Glomerular visceral epithelial cell (primary cell): Measurements from ENCODE around the gene OOSP4A.

Experiments used
- DNase-seq: peaks from one replicate; pipeline ENCODE4 v3.0.0-alpha.2; 2016; ENCODE audit errors: extremely low spot score

Gene OOSP4A

DNA sequence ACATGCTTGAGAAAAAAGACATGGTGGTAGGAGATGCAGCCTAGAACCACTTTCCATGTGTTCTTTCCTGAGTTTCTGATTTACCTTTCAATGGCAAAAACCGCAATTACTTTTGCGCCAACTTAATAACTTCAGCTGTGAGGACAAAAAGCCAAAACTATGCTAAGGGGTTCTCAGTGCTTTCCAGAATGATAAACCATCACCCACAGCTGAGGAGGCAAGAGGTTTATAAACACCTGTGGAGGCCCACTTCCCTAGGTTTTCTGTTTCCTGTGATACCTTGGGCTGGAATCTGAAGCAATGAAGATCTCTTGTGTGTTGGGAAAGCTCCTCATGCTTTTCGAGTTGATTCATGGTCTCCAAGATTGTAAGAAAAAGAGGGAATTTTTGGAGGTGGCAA, at the start of gene OOSP4A:
OOSP4A (plus strand) TSS at position 301 of the 400 bp plus-strand sequence; CDS start at position 301, 0 bp downstream.
- DNase-seq, result no peak

DNA sequence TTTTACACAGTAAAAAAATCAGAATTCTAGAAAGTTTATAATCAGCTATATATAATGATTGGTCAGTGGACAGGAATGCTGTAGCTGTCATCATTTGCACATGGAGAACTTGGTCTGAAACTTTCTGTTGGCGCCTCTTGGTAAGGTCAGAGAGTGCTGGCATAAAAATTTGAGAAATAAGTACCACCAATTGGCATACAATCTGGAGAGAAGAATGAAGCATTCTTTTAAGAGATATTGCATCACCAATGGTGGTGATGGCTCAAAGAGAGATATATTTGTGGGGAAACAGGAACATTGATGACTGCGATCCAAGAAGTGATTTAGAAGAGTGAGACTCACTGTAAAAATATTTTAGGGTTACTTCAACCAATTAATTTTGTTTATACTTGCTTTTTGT, 45.4 kb upstream of the OOSP4A start:
- DNase-seq, result no peak

DNA sequence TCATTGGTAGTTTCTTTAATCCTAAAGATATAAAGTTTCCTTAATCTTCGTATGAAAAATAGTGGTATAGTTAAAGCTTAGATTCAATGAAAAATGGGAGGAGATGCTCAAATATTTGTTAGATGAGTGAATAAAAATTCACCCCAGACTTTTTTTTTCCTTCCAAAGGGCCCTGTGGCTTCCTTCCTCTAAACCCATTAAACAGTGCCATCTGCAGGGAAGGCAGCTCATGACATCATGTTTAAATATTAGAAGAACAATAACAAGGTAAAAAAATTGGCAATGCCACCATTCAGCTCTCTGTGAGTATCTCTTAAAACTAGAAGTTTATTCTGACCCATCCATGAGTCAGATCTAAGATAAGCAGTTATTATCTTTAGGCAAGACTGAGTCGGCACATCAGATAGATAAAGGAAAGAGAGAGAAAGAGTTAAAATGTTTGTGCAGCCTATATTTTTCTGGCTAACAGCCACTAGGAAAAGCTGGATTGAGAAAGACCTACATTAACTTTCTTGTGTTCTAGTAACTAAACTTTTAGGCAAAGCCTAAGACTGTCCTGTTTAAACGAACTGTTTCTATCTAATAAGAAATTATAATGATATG, 44.7 kb upstream of the OOSP4A start:
- peak; percentile 47 for DNase-seq

DNA sequence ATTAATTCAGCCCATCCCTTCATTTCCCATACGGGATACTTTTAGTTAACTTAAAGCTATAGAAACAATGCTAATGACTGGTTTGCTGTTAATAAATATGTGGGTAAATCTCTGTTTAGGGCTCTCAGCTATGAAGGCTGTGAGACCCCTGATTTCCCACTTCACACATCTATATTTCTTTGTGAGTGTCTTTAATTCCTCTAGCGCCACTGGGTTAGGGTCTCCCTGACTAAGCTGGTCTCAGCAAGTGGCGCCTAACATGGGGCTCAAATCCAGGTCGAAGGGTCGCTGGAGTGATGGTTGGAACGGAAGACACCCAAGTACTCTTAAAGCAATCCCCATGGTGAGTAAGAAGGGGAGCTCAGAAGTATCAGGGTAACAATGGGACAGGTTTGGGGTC, 40.0 kb upstream of the OOSP4A start:
- no peak for DNase-seq

DNA sequence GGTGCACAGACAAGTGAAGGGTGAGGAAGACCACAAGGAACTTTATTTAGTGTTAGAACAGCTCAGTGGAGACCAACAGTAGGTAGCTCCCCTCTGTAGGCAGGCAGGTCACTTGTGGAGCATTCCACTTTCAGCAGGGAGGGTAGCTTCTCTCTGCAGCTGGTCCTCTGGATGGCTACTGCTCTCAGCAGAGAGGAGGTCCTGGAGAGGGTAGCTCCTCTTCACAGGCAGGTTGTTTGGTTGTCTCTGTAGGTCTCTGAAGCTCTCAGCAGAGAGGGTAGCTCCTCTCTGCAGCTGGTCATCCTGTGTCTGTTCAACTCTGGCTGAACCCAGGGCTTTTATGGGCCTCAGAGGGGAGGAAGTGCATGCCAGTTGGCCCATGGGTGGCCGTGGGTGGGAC, 32.1 kb upstream of the OOSP4A start:
- no peak for DNase-seq

DNA sequence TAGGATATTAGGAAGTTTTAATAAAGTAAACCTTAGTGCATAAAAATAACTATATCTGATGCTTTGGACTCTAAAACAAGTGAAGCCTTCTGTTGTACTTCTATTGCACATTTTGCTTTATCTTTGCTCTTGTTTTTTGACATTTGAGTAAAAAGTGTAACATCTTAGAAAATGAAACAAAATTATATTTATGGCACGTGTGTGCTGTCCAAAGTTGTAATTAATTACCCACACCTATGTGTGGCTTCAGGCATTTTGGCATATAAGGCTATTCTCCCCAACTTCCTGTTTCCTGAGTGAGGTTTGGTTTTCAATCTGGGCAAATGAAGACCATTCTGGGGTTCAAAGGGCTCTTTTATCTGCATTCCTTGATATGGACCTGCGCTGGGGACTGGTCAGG, 25.7 kb upstream of the OOSP4A start, which contains the start of gene OOSP1:
OOSP1 (plus strand) TSS at position 301 of the 400 bp plus-strand sequence; CDS start at position 324, 23 bp downstream.
- no peak for DNase-seq

DNA sequence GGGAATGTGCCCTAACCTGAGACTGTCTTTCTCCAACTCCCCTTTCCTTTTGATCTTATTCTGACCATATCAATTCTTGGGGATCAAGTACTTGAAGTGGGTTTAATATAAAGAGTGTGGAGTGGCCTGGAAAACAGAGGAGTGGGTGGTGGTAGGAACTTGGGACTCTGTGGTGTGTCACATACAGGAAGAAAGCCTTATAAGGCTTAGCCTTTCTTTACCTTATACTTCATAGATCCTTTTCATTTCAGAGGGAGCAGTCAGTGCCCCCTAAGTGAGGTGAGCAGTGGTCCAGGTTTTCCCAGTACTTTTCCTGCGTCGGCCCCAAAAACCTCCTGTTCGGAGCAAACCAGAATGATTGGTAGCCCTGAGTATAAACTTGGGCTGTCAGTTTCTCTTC, 25.1 kb upstream of the OOSP4A start:
- DNase-seq, result no peak

DNA sequence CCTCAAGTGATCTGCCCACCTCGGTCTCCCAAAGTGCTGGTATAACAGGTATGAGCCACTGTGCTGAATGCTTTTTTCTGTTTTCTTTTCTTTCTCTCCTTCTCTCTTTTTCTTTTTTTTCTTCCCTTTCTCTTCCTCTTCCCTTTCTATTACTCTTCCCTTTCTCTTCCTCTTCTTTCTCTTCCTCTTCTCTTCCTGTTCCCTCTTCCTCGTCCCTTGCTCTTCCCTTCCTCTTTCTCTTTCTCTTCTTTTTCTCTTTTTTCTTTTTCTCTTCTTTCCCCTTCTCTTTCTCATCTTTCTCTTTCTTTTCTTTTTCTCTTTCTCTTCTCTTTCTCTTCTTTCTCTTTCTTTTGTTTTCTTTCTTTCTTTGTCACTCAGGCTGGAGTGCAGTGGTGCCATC, 24.4 kb upstream of the OOSP4A start:
- no peak for DNase-seq

DNA sequence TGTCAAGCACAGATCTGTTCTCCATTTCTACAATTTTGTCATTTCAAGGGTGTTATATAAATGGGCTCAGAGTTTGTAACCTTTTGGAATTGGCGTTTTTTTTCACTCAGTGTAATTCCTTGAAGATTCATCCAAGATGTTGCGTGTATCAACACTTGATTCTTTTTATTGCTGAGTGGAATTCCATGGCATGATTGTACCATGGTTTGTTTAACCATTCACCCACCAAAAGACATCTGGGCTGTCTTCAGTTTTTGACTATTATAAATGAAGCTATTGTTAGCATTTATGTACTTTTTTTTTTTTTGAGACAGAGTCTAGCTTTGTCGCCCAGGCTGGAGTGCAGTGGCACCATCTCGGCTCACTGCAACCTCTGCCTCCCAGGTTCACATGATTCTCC, 22.7 kb upstream of the OOSP4A start:
- no peak for DNase-seq

DNA sequence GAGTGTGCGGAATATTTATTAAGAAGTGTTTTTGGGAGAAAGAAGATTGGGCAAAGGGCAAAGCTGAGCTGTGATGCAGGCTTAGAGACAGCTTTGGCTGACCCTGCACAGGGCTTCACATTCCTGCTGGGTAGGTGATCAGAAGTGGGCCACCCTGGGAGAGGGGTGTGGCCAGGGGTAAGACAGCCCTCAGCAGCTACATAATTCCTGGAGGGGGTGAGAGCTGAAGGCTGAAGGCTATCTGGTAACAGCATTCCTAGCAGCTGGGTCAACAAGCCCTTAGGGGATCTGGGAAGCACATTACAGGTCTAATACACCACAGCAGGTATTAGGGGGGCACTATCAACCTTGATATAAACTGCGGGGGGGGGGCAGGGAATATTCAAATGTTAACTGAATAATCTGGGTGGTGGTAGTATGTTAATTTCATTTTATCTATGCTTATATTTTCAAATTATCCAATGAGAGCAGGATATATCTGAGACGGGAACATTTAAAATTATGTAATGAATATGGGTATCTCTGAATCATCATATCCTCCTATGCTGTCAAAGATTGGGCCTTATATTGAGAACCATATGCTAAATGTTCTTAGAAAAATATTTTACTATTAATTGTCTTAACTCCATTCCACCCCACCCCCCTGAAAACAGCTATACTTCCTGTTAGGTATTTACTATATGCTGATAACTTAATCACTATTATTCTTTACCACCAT, 19.7 kb upstream of the OOSP4A start:
- DNase-seq, result no peak

DNA sequence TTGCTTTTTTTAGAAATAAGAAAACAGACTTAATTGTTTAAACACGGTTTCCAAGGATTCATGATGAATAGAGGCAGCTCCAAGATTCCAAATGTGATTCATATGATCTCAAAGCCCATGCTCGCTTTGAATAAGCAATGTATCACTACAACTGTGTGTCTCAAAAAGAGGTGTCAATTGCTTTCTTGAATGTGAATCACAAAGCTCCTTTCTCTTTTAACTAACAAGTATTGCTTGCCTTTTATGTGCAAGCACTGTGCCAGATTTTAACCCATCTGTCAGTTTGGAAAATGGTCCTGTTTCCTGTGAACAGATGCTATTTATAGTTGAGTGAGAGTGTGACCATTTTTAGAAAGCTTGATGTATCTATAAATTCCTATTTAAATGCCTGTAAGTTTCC, 19.1 kb upstream of the OOSP4A start:
- no peak for DNase-seq

DNA sequence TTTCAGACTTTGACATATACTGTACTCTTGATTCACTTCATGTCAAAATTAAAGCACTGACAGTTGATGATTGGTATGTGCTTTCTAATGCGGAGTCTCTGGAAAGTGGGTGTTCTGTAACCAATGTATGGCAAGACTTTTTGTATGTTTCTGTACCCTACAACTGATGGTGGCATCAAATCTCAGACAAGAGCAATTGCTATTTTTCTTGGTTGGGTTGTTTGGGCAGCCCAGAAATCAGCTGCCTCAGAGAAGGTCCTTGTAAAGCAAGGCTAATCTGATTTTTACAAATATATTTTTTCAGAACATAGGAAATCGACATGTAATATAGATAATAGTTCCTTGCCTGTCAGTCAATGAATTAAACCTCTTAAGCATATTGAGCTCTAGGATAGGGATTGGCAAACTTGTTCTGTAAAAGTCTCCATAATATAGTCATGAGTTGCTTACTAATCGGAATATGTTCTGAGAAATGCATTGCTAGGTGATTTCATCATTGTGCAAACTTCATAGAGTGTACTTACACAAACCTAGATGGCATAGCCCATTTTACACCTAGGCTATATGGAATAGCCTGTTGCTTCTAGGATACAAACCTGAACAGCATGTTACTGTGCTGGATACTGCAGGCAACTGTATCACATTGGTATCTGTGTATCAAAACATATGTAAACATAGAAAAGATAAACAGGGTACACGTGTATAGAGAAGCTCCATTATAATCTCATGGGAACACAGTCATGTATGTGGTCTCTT, 10.2 kb upstream of the OOSP4A start:
- DNase-seq, result no peak

DNA sequence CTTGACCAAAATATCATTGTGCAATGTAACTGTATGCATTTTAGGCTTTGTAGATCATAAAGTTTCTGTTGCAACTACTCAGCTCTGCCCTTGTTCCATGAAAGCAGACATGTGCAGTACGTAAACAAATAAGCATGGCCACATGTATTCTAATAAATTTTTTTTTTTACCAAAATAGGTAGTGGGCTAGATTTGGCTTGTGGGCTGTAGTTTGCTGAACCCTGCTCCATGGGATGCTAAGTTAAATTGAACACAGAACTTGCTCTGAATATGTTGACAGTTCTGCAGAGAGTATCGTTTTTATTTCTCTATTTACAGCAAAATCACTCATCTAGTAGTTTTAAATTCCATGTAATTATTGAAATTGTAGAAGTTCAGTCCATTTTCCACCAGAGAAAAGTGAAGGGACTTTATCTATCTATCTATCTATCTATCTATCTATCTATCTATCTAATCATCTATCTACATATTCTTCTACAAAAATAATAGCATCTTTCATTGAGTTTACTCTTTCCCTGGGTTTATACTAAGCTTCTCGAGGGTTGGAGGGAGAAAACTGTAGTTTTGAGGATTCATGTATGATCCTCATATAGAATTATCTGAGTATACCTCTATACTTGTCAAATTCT, 9.5 kb upstream of the OOSP4A start:
- DNase-seq, result no peak

DNA sequence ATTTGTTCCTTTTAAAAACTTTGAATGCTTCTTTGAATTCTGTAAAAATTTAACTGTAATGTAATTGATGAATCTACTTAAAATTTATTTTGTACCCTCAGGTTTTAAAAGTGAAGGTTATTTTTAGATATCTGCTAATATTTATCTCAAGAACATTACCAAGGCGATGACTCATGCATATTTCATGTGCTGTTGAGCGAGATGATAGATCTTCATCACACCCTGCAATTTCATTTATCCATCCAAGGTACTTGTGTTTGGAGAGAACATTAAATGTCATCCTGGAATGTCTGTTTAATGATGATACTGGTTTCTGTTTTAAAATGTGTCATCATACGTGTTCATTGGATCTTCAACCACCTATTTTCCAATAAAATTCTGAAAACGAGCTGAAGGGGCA, 6.7 kb upstream of the OOSP4A start:
- DNase-seq, result peak; percentile 58

DNA sequence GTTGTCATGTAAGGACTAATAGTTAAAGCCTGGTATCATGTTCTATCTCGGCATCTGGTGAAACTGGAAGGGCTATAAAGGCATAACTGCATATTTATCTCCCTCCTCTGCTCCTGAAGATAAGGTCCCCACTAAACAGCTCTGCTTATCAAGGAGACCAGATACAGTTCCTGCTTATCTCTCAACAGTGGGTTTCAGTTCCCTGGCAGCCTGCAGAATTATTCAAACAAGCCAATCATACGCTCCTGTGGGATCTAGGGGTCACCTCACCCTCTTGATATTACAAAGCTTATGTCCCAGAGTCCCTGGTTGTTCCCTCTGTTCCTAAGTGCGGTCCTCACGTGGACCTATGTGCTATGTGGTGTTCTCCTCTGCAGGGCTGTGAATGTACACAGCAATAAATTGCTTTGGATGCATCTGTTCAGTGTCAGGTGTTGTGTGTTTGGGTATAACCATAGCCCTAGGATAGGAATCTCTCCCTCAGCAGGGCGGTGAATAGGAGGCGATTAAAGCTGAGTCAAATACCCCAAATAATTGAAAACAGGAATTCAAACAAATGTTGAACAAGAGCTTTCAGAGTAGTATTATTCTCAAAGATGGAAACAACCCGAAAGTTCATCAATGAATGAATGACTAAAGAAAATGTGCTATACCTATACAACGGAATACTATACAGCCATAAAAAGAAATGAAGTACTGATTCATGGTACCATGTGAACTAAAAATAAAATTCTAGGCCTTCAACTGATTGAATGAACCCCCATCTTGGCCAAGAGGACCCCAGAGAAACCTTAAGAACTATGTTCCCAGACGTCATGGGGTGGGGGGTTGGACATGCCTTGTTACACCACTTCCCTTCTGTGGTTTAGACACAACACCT, 3.1 kb upstream of the OOSP4A start:
- no peak for DNase-seq

DNA sequence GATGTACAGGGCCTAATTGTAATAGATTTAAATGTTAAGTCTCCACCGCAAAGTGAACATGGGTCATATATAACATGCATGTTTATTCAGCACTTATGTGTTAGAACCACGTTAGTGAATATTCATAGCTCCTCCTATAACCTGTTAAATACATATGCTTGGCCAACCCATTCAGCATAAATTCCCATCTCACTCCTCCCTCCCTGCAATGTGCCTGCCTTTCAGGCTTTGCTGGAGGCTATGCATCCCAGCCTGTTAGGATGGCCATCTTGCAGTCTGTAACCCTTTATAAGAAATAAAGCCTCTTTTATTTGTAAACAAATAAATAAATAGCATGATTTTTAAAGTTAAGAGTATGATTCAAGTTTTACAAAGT, 1.7 kb upstream of the OOSP4A start:
- no peak for DNase-seq

DNA sequence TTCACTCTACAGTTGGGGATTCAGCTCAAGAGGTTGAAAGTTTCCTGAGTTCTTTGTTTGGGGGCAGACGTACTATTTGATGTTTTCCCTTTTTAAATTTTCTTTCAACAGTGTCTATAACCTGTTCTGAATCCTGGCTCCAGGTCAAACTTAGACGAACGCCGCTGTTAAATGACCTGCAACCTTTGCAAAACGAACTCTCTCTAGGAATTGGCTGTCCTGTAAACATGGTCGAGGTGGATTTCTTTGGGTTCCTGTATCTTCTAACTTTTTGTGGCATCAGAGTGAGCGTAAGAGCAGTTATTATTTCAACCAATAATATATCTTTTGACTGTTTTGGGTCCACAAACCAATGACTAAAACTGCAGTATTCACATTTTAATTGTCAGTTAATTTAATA, 1.6 kb downstream of the OOSP4A start:
- DNase-seq, result no peak

DNA sequence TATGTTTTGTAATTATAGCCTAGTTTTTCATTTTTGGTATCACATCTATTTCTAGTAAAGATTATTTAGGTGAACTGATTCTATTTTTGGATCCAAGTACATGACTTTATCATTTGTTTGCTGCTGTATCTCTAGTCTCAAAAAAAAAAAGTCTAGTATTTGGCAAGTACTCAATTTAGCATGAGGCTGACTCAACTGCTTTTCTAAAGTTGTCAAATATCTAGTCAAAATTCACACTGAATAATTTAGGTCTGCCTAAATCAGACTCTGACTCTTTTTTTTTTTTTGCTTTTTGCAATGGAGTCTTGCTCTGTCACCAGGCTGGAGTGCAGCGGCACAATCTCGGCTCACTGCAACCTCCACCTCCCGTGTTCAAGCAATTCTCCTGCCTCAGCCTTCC, 2.4 kb downstream of the OOSP4A start:
- no peak for DNase-seq

DNA sequence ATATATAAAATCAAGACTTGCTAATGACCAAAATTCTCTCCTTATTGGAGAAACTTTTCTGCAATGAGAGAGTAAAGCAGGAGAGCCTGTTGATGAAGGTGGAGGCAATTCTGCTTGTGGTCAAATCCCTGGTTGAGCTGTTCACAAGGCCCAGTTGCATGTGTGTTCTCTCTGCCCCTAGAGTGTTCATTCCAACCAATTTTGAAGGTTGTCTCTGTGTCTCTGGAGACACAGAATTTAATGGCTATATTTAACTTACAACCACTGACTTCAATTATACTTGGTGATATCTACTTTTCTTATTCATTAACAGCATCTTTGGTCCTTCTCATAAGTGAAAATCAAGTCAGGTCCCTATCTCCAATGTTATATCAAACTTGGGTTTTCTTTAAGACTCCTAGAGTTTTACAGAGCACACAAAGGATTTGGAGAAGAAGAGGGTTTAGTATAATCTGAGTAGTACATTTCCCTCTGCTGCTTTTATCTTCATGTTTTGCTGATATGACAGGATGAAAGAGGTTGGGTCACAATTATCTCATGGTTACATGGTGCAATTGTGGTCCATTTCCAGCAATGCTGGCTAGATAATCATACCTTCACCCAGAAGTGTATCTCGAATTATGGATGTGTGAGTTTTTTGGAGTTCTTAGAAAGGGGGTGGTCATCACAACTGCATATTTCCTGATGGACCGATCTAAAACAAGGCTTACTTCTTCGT, 4.0 kb downstream of the OOSP4A start:
- DNase-seq, result no peak

DNA sequence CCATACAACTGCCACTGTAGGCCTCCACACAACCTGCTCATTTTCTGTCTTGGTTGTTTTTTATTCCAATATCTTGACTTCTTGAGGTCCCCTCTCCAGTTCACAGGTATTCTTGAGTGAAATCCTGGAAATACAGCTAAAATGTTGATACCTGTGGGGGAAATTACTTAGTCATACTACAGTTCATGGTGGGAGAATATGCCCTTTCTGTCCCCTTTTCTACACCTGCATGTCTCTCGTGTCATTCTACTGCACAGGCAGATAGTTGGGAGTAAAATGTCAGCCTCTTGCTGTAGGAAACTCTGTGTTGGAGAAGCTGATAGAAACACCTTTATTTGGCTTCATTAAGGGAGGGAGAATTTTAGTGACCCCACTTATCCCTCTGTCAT, 4.6 kb downstream of the OOSP4A start:
- no peak for DNase-seq

DNA sequence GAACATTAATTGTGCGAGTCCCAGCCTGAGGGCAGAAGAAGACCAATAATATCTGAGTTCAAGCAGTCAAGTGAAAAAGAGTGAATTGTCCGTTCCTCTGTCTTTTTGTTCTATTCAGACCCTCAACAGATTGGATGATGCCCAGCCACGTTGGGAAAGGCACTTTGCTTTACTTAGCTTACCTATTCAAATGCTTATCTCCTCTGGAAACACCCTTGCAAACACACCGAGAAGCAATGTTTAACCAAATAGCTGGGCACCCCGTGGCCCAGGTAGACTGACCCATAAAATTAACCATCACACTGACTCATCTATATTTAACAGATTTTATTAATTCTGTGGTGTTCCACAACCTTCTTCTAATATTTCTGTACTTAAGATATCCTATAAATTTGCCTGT, 9.3 kb downstream of the OOSP4A start:
- no peak for DNase-seq
